ENCODE results near the gene EPB41L2.

DNA sequence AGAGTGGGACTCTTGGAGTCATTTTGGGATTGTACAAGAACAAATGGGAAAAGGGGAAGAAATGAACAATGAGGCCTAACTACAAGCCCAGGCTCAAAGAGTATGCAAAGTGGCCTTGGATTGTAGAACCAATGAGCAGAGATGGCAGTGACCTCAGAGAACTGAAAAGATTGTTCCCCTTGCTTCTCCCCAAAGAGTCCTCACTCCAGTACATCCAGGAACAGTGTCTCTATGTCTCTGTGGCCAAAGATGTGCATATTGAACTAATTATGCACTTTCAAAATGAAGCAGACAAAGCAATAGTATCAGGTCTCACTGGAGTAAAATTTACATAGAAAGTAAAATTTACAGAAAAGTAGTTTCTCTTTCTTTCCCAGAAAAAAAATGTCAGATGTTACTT lies 154.9 kb downstream of the EPB41L2 start:
- TF ChIP-seq, protein P1, sequence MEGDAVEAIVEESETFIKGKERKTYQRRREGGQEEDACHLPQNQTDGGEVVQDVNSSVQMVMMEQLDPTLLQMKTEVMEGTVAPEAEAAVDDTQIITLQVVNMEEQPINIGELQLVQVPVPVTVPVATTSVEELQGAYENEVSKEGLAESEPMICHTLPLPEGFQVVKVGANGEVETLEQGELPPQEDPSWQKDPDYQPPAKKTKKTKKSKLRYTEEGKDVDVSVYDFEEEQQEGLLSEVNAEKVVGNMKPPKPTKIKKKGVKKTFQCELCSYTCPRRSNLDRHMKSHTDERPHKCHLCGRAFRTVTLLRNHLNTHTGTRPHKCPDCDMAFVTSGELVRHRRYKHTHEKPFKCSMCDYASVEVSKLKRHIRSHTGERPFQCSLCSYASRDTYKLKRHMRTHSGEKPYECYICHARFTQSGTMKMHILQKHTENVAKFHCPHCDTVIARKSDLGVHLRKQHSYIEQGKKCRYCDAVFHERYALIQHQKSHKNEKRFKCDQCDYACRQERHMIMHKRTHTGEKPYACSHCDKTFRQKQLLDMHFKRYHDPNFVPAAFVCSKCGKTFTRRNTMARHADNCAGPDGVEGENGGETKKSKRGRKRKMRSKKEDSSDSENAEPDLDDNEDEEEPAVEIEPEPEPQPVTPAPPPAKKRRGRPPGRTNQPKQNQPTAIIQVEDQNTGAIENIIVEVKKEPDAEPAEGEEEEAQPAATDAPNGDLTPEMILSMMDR (IDR thresholded peaks at IDR 0.05), result no peak
- TF ChIP-seq EZH2 (IDR thresholded peaks at IDR 0.05), result no peak
- no peak for TF ChIP-seq EZH2phosphoT487 (IDR thresholded peaks at IDR 0.05)
